Gastroesophageal sphincter (tissue), 3 donors: ENCODE results near the gene RNF213.

ENCODE experiments used
- CTCF ChIP-seq, 4 experiments: fragments of 200-600 bp in 2 of 4; fragments of 450-650 bp in 2 of 4; sonication (generic) in 1 of 4; IDR thresholded peaks; one replicate each; pipeline ENCODE4 v1.5.1; 2017 to 2019; ENCODE audit warnings: antibody characterized with exemption in 4 of 4, mild to moderate bottlenecking in 2 of 4, moderate library complexity in 2 of 4
- EP300 ChIP-seq: sonication (generic); formaldehyde crosslinking; IDR thresholded peaks from one replicate; pipeline ENCODE4 v1.6.1; 2017; ENCODE audit warnings: antibody characterized with exemption, mild to moderate bottlenecking
- POLR2A ChIP-seq, 2 donors: fragments of 450-650 bp; IDR thresholded peaks; one replicate each; pipeline ENCODE4 v1.6.1; 2017; ENCODE audit warnings: antibody characterized with exemption in 2 of 2, mild to moderate bottlenecking in 2 of 2, moderate library complexity in 1 of 2

GRCh38 chr17:80224683-80225082 is 36.0 kb upstream of the RNF213 start:
- TF ChIP-seq CTCF (IDR thresholded peaks at IDR 0.05) (no peak), POLR2A (IDR thresholded peaks at IDR 0.05) (no peak), EP300 (no peak)
